Measurements from ENCODE around the gene HEBP2. TPM values are rescaled to one million over a fixed set of nuclear protein-coding genes. Genes with fewer than 3 reads are reported as not detected.
A peak's percentile ranks its signal among the peaks of the same experiment; 100 is the strongest.

HEBP2 gene
- total and polyA plus RNA-seq, 2 donors: 26.0 to 41.7 TPM

DNA sequence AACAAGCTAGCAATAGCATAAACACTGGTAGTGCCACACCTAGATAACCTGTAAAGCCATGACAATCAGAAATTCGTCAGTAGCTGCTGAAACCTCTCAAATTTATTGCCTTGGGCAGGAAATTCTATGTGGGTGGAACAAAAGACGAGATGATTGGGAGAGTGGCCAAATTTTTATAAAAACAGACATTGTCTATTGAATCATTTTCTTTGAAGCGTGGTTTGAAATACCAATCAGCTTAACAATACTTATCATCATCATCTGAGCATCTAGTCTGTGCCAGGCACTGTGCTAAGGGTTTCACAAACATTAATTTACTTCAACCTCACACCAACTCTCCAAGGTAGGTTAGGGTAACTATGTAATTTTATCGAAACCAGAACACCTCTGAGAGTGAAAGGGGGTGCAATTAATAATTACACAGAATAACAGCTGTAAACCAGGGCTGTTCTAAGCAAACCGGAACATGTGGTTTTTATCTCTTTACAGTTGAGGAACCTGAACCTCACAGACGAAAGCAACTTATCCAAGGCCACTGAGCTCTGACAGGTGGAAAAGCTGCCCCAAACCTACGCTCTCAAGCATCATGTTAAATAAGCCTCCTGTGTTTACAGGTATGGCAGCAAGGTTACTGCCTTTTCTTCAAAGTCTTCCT is 51.9 kb downstream of the HEBP2 start:
- Histone ChIP-seq H3K36me3 (ENCODE audit: control insufficient read depth in 2 of 2, insufficient read depth in 2 of 2, low read length in 1 of 2) (no peaks in the 10 kb centered on the region), H3K27ac (ENCODE audit: low read depth in 1 of 2, low read length in 1 of 2) (peak overlapping the region in 1 of 2 donors; percentile 69), H3K9me3 (ENCODE audit: control insufficient read depth in 2 of 2, insufficient read depth in 1 of 2, low read length in 1 of 2) (no peaks in the 10 kb centered on the region), H3K4me1 (ENCODE audit: control insufficient read depth in 2 of 2, insufficient read depth in 2 of 2, low read length in 2 of 2) (peaks cover 0 to 2% of the 10 kb centered on the region in 2 donors), H3K4me3 (ENCODE audit: low read length in 2 of 2) (no peak overlapping the region), H3K27me3 (ENCODE audit: control insufficient read depth in 2 of 2, insufficient read depth in 1 of 2, low read length in 1 of 2) (no peaks in the 10 kb centered on the region)
- 33% methylated on average over 7 of the region's 7 CpGs for WGBS
- DNase-seq (ENCODE audit: low read depth in 6 of 9, low spot score in 9 of 9): peak in 1 of 9 donors; percentile 19

DNA sequence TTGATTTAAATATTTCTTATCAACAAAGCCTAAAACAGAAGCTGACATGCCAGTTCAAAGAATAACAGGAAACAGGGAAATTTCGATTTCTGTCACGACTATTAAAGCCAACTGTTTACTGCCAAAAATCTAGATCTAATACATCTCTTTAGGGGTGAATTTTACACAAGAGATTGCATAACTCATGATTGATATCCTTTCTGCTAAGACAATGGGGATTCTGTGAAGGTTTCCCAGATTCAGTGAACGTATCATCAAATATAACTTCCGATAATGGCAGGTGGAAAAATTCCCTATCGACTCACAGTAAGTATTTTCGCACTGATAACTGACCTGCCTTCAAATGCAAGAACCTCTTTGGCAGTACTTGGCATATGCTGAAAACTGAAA is 52.4 kb downstream of the HEBP2 start:
- Histone ChIP-seq H3K36me3 (ENCODE audit: control insufficient read depth in 2 of 2, insufficient read depth in 2 of 2, low read length in 1 of 2) (no peaks in the 10 kb centered on the region), H3K4me3 (ENCODE audit: low read length in 2 of 2) (no peak overlapping the region), H3K27ac (ENCODE audit: low read depth in 1 of 2, low read length in 1 of 2) (no peak overlapping the region), H3K27me3 (ENCODE audit: control insufficient read depth in 2 of 2, insufficient read depth in 1 of 2, low read length in 1 of 2) (no peaks in the 10 kb centered on the region), H3K4me1 (ENCODE audit: control insufficient read depth in 2 of 2, insufficient read depth in 2 of 2, low read length in 2 of 2) (peaks cover 0 to 2% of the 10 kb centered on the region in 2 donors), H3K9me3 (ENCODE audit: control insufficient read depth in 2 of 2, insufficient read depth in 1 of 2, low read length in 1 of 2) (no peaks in the 10 kb centered on the region)
- WGBS: 73% methylated on average over 6 of the region's 6 CpGs
- DNase-seq (ENCODE audit: low read depth in 6 of 9, low spot score in 9 of 9): no peak

DNA sequence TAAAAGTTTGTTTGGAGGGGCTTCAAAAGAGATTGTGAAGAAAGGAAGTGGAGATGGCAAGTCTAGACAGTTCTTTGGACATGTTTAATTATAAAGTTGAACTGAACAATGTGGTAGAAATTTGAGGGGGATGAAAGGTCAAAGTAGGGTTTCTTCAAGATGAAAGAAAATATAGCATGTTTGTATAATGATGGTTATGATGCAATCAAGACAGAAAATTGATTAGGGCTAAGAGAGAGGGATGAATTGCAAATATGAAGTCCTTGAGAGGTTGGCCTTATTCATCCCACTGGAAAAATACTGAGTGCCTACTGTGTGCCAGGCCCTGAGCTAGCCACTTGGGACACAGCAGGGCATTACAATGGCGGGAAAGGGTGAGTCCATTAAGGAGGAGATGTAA is 57.6 kb downstream of the HEBP2 start:
- no peak for DNase-seq (ENCODE audit: low read depth in 6 of 9, low spot score in 9 of 9)
- H3K27ac ChIP-seq (ENCODE audit: low read depth in 1 of 2, low read length in 1 of 2): no peak overlapping the region
- H3K9me3 ChIP-seq (ENCODE audit: control insufficient read depth in 2 of 2, insufficient read depth in 1 of 2, low read length in 1 of 2): no peaks in the 10 kb centered on the region
- WGBS: 98% methylated on average over 1 of the region's 1 CpG
- H3K4me3 ChIP-seq (ENCODE audit: low read length in 2 of 2): no peak overlapping the region
- no peaks in the 10 kb centered on the region for H3K4me1 ChIP-seq (ENCODE audit: control insufficient read depth in 2 of 2, insufficient read depth in 2 of 2, low read length in 2 of 2)
- H3K27me3 ChIP-seq (ENCODE audit: control insufficient read depth in 2 of 2, insufficient read depth in 1 of 2, low read length in 1 of 2): no peaks in the 10 kb centered on the region
- H3K36me3 ChIP-seq (ENCODE audit: control insufficient read depth in 2 of 2, insufficient read depth in 2 of 2, low read length in 1 of 2): no peaks in the 10 kb centered on the region

DNA sequence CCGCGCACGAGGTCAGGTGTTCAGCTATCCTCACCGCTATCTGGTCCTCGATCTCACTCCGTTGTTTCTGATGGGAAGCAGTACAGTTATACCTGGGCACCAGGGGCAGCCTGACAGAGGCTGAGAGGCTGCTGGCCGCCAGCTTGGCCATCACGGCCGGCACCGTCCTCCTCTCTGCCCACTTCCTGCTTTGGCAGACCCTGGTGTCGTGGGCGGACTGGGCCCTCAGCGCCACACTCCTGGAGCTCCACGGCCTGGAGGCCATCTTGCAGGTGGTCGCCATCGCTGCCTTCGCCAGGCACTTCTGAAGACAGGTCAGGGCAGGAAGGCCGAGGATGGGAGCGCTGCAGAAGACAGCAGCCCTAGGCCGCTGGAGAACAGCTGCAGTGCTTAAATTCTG is 60.1 kb downstream of the HEBP2 start:
- H3K9me3 ChIP-seq (ENCODE audit: control insufficient read depth in 2 of 2, insufficient read depth in 1 of 2, low read length in 1 of 2): no peaks in the 10 kb centered on the region
- H3K4me3 ChIP-seq (ENCODE audit: low read length in 2 of 2): no peak overlapping the region
- no peak overlapping the region for H3K27ac ChIP-seq (ENCODE audit: low read depth in 1 of 2, low read length in 1 of 2)
- no peaks in the 10 kb centered on the region for H3K27me3 ChIP-seq (ENCODE audit: control insufficient read depth in 2 of 2, insufficient read depth in 1 of 2, low read length in 1 of 2)
- H3K36me3 ChIP-seq (ENCODE audit: control insufficient read depth in 2 of 2, insufficient read depth in 2 of 2, low read length in 1 of 2): no peaks in the 10 kb centered on the region
- 98% methylated on average over 20 of the region's 20 CpGs for WGBS
- no peak for DNase-seq (ENCODE audit: low read depth in 6 of 9, low spot score in 9 of 9)
- no peaks in the 10 kb centered on the region for H3K4me1 ChIP-seq (ENCODE audit: control insufficient read depth in 2 of 2, insufficient read depth in 2 of 2, low read length in 2 of 2)

DNA sequence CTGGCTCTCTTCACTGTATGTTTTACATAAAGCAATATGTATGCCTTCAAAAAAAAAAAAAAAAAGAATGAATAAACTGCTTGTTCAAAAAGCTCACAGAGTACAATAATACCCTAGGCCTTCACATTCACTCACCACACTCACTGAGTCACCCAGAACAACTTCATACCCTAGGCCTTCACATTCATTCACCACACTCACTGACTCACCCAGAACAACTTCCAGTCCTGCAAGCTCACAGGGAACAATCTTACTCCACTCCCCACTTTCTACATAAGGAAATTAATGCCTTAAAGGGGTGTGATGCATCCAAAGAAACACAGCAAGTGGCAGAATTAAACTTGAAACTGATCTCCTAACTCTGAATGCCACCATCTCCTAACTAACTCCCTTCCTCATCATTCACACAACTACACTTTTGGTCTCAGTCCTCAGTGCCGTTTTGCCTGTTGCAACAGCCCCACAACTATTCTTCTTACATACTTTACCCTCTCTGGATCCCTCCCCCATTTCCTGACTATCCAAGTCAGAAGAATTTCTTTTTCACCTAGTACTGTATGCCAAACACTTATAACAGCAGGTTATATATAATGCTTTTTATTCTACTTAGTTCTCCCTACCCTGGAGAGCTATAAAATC is 61.1 kb downstream of the HEBP2 start:
- Histone ChIP-seq H3K4me1 (ENCODE audit: control insufficient read depth in 2 of 2, insufficient read depth in 2 of 2, low read length in 2 of 2) (no peaks in the 10 kb centered on the region), H3K27ac (ENCODE audit: low read depth in 1 of 2, low read length in 1 of 2) (no peak overlapping the region), H3K4me3 (ENCODE audit: low read length in 2 of 2) (no peak overlapping the region), H3K27me3 (ENCODE audit: control insufficient read depth in 2 of 2, insufficient read depth in 1 of 2, low read length in 1 of 2) (no peaks in the 10 kb centered on the region), H3K9me3 (ENCODE audit: control insufficient read depth in 2 of 2, insufficient read depth in 1 of 2, low read length in 1 of 2) (no peaks in the 10 kb centered on the region), H3K36me3 (ENCODE audit: control insufficient read depth in 2 of 2, insufficient read depth in 2 of 2, low read length in 1 of 2) (no peaks in the 10 kb centered on the region)
- no peak for DNase-seq (ENCODE audit: low read depth in 6 of 9, low spot score in 9 of 9)
- WGBS: 94% methylated on average over 1 of the region's 1 CpG

- Histone ChIP-seq H3K4me1 (ENCODE audit: control insufficient read depth in 2 of 2, insufficient read depth in 2 of 2, low read length in 2 of 2) (no peaks in the 10 kb centered on the region), H3K36me3 (ENCODE audit: control insufficient read depth in 2 of 2, insufficient read depth in 2 of 2, low read length in 1 of 2) (no peaks in the 10 kb centered on the region), H3K4me3 (ENCODE audit: low read length in 2 of 2) (no peak overlapping the region), H3K27ac (ENCODE audit: low read depth in 1 of 2, low read length in 1 of 2) (no peak overlapping the region), H3K27me3 (ENCODE audit: control insufficient read depth in 2 of 2, insufficient read depth in 1 of 2, low read length in 1 of 2) (no peaks in the 10 kb centered on the region), H3K9me3 (ENCODE audit: control insufficient read depth in 2 of 2, insufficient read depth in 1 of 2, low read length in 1 of 2) (no peaks in the 10 kb centered on the region)
- no peak for DNase-seq (ENCODE audit: low read depth in 6 of 9, low spot score in 9 of 9)
These were observed 63.9 kb downstream of the HEBP2 start for GRCh38 chr6:138467901-138468300.

GRCh38 chr6:138468320-138469015 is 64.4 kb downstream of the HEBP2 start:
- Histone ChIP-seq H3K4me3 (ENCODE audit: low read length in 2 of 2) (no peak overlapping the region), H3K27ac (ENCODE audit: low read depth in 1 of 2, low read length in 1 of 2) (no peak overlapping the region), H3K9me3 (ENCODE audit: control insufficient read depth in 2 of 2, insufficient read depth in 1 of 2, low read length in 1 of 2) (no peaks in the 10 kb centered on the region), H3K4me1 (ENCODE audit: control insufficient read depth in 2 of 2, insufficient read depth in 2 of 2, low read length in 2 of 2) (no peaks in the 10 kb centered on the region), H3K27me3 (ENCODE audit: control insufficient read depth in 2 of 2, insufficient read depth in 1 of 2, low read length in 1 of 2) (no peaks in the 10 kb centered on the region), H3K36me3 (ENCODE audit: control insufficient read depth in 2 of 2, insufficient read depth in 2 of 2, low read length in 1 of 2) (no peaks in the 10 kb centered on the region)
- DNase-seq (ENCODE audit: low read depth in 6 of 9, low spot score in 9 of 9): no peak
- WGBS: 99% methylated on average over 9 of the region's 9 CpGs

Other genes starting within 250 kb of the HEBP2 start
- gene ARFGEF3, start 242.3 kb upstream of the HEBP2 start, total RNA-seq: 0.19 TPM
- 0.21 TPM for gene ARFGEF3, start 242.3 kb upstream of the HEBP2 start, polyA plus RNA-seq
- not detected for gene PBOV1, start 185.7 kb upstream of the HEBP2 start, total RNA-seq
- gene PBOV1, start 185.7 kb upstream of the HEBP2 start, polyA plus RNA-seq: not detected
- not detected for gene SMIM28, start 26.3 kb upstream of the HEBP2 start, total RNA-seq
- gene SMIM28, start 26.3 kb upstream of the HEBP2 start, polyA plus RNA-seq: not detected
- gene NHSL1, start 95.3 kb downstream of the HEBP2 start, total RNA-seq: 0.85 TPM
- 1.4 TPM for gene NHSL1, start 95.3 kb downstream of the HEBP2 start, polyA plus RNA-seq